GM12801 (cell line): ENCODE data around the gene BTG3.

Source experiments
- TF ChIP-seq, protein P1 (sequence below): IDR thresholded peaks from one replicate; pipeline ENCODE4 v1.5.1; 2011; ENCODE audit warnings: control low read depth; ENCODE audit not compliant: insufficient read length; ENCODE audit errors: extremely low read depth

Gene BTG3

DNA sequence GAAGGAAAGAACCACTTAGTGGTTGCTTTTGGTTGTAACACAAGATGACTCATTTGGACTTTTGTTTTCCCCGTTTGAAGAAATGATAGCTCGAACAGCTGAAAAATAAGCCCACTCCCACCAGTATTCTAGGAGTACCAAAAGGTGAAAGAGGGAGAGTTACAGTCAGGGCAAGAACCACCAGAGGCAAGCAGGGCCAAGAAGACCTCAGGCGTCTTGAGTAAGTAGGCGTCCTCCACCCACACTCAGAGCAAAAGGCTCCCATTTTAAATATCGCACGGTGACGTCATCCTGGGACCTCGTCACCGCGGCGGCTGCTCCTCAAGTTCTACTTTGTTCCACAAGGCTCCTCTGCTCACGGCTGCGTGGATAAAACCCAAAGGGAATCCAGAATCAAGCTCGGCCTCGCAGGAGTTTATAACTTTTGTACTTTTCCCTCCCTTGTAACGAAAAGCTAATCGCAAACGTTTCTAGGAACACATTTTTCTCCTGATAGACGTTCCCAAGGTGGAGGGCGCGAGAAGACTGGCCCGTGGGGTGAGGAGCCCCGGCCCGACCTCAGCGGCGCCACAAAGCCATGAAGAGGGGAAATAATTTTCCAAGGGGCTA lies 1.2 kb downstream of the BTG3 start:
- TF ChIP-seq, protein P1, sequence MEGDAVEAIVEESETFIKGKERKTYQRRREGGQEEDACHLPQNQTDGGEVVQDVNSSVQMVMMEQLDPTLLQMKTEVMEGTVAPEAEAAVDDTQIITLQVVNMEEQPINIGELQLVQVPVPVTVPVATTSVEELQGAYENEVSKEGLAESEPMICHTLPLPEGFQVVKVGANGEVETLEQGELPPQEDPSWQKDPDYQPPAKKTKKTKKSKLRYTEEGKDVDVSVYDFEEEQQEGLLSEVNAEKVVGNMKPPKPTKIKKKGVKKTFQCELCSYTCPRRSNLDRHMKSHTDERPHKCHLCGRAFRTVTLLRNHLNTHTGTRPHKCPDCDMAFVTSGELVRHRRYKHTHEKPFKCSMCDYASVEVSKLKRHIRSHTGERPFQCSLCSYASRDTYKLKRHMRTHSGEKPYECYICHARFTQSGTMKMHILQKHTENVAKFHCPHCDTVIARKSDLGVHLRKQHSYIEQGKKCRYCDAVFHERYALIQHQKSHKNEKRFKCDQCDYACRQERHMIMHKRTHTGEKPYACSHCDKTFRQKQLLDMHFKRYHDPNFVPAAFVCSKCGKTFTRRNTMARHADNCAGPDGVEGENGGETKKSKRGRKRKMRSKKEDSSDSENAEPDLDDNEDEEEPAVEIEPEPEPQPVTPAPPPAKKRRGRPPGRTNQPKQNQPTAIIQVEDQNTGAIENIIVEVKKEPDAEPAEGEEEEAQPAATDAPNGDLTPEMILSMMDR, result no peak

DNA sequence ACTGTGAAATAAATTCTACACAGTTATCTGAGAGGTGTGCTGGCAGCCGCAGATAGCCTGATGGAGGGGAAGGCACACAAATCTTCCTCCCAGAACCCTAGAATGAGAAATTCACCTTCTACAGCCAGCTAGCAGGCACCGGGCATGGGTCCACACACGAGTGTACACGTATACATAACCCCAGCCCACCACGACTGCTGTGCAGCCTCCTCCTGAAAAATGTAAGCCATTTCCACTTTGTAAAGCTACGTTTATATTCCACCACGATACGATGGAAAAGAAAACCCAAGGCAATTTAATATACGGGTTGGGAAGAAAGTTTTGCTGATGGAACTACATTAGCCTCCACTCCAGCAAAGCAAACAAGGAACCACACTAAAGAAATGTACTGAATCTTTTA lies 1.8 kb downstream of the BTG3 start:
- TF ChIP-seq, protein P1, result no peak

DNA sequence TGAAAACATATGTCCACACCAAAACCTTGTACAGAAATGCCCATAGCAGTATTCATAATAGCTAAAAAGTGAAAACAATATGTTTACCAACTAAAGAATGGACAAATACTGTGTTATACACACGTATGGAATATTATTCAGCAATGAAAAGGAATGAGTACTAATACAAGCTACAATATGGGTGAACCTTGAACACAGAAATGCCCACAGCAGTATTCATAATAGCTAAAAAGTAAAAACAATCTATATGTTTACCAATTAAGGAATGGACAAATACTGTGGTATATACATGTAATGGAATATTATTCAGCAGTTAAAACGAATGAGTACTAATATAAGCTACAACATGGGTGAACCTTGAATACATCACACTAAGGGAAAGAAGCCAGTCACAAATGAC lies 3.0 kb downstream of the BTG3 start:
- TF ChIP-seq, protein P1, result no peak

DNA sequence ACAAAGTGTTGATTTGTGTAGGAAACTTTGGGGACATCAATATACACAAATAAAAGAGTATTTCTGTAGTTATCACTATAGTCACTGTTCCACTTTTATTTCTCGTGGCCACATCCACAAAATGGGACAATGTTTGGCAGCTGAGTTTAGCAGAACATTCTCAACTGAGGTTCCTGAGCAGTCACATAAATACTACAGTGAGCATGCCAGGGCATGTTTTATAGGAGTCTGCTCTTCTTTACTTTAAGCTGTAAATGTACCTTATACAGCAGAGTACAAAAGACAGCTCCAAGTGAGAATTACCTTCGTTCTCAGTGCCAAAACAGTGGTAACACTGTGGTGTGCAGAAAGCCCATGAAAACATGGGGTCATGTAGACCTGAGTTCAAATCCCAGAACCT lies 5.0 kb downstream of the BTG3 start:
- TF ChIP-seq, protein P1, result no peak

DNA sequence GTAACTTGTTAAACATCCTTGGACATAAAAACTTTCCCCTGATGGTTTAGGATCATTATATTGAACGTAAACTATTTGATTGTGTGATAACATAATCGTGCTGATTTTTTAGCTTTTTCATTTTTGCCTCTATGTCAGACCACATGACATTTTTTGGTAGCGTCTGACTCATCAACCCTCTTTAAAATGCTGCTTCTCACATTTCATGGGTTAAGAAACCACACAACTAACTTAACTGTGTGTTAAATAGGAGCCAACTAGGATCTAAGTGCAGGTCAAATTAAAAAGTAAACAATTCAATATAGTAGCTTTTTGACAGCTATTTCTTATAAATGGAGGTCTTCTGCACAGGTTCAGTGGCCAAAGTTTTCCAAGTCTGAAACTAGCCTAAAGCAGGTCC lies 9.8 kb downstream of the BTG3 start:
- TF ChIP-seq, protein P1, result no peak

DNA sequence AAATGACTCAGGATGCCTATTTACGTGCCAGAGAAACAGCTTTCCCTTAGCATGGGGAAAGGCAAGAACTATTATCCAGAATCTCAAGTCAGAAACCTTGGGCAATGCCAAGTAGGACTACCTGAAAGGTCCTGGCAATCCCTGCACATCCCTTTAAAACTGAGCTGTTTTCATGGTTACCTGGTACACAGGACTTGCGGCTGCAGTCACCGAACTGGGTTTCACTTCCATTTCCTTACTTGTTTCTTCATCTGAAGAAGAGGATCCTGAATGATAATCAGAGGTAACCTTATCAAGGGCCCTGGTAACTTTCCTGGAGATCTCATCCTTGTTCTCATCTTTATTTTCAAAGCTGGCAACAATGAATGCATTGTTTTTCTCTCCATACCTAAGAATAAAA lies 14.3 kb downstream of the BTG3 start:
- TF ChIP-seq, protein P1, result no peak

DNA sequence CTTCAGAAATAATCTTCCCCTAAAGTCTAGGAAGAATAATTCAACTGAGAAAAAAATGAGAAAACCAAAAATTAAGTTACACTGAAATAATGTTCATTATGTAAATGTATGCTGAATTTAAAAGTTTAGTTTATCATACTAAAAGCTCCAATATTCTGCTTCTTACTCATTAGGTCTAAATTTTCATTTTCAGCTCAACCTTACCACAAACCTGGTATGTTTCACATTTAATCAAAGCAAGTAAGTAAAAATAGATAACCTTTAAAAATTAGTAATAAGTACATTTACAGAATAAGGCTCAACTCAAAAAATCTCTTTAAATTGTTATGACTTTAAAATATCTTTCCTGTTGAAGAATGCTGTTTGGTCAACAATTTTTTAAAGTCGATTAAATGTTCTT lies 15.0 kb downstream of the BTG3 start:
- TF ChIP-seq, protein P1, result no peak

DNA sequence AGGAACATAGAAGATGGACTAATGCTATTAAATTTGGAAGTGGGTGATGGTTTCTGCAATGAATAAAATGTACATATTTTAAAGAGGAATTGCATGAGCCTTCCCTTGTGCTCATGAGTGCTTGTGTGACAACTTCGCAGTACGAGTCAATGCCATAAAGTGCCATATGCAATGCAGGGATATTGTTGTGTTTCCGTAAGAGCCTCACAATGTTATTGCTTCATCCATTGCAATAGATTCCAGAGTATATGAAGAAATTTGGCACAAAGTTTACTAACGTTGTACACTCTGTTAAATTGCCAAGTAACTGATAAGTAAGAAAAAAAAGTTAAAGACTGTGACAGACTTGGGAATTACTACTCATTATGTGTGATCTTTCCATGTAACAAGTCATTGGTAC lies 22.3 kb downstream of the BTG3 start:
- TF ChIP-seq, protein P1, result no peak
